Measurements from ENCODE around the gene CALM1. TPM values are rescaled to one million over a fixed set of nuclear protein-coding genes. Genes with fewer than 3 reads are reported as not detected.

The CALM1 gene
- total RNA-seq, 2 experiments from 2014 or later = 960 to 975 TPM

GRCh38 chr14:90427848-90428426 lies 31.1 kb downstream of the CALM1 start:
- H3K4me3 Mint-ChIP-seq = no peak overlapping the region
- ChIA-PET CTCF (no interaction called here), POLR2A (no interaction called here)
- H3K9me3 Mint-ChIP-seq = no peaks in the 10 kb centered on the region
- H3K27me3 Mint-ChIP-seq = no peaks in the 10 kb centered on the region
- Histone ChIP-seq H3K27me3 (ENCODE audit: control insufficient read depth in 1 of 2, insufficient read depth in 2 of 2, low read length in 2 of 2) (no peaks in the 10 kb centered on the region), H3K27ac (ENCODE audit: low read depth in 1 of 2, low read length in 2 of 2) (no peak overlapping the region), H3K4me3 (ENCODE audit: low read length) (no peak overlapping the region), H3K9me3 (ENCODE audit: control insufficient read depth in 1 of 2, insufficient read depth in 1 of 2, low read length in 2 of 2) (no peaks in the 10 kb centered on the region), H3K36me3 (ENCODE audit: insufficient read depth, low read length) (no peaks in the 10 kb centered on the region), H3K4me1 (ENCODE audit: insufficient read depth, low read length) (no peaks in the 10 kb centered on the region)
- no peak for TF ChIP-seq CTCF (IDR thresholded peaks at IDR 0.05)
- no peak for ATAC-seq (ENCODE audit: poor library complexity)
- no peaks in the 10 kb centered on the region for H3K36me3 Mint-ChIP-seq (ENCODE audit: low read depth)
- intact Hi-C loops (cut with DNase I, micrococcal nuclease) = no loop called here
- no peak for DNase-seq
- no peaks in the 10 kb centered on the region for H3K4me1 Mint-ChIP-seq (ENCODE audit: low read depth)
- H3K27ac Mint-ChIP-seq = no peak overlapping the region

GRCh38 chr14:90428676-90429075 lies 31.8 kb downstream of the CALM1 start:
- H3K4me3 ChIP-seq (ENCODE audit: low read length) = no peak overlapping the region
- no peaks in the 10 kb centered on the region for H3K27me3 ChIP-seq (ENCODE audit: control insufficient read depth in 1 of 2, insufficient read depth in 2 of 2, low read length in 2 of 2)
- no peak for TF ChIP-seq CTCF (IDR thresholded peaks at IDR 0.05)
- ChIA-PET CTCF (no interaction called here), POLR2A (no interaction called here)
- no peak overlapping the region for H3K27ac Mint-ChIP-seq
- intact Hi-C loops (cut with DNase I, micrococcal nuclease) = no loop called here
- DNase-seq (no peak), ATAC-seq (ENCODE audit: poor library complexity) (no peak)
- no peaks in the 10 kb centered on the region for H3K4me1 ChIP-seq (ENCODE audit: insufficient read depth, low read length)
- no peak overlapping the region for H3K27ac ChIP-seq (ENCODE audit: low read depth in 1 of 2, low read length in 2 of 2)
- H3K9me3 ChIP-seq (ENCODE audit: control insufficient read depth in 1 of 2, insufficient read depth in 1 of 2, low read length in 2 of 2) = no peaks in the 10 kb centered on the region
- no peaks in the 10 kb centered on the region for H3K27me3 Mint-ChIP-seq
- H3K4me3 Mint-ChIP-seq = no peak overlapping the region
- no peaks in the 10 kb centered on the region for H3K4me1 Mint-ChIP-seq (ENCODE audit: low read depth)
- no peaks in the 10 kb centered on the region for H3K36me3 ChIP-seq (ENCODE audit: insufficient read depth, low read length)
- no peaks in the 10 kb centered on the region for H3K36me3 Mint-ChIP-seq (ENCODE audit: low read depth)
- H3K9me3 Mint-ChIP-seq = no peaks in the 10 kb centered on the region

GRCh38 chr14:90429236-90429635 lies 32.4 kb downstream of the CALM1 start:
- H3K4me3 Mint-ChIP-seq = no peak overlapping the region
- no peak overlapping the region for H3K27ac Mint-ChIP-seq
- DNase-seq (no peak), ATAC-seq (ENCODE audit: poor library complexity) (no peak)
- no peaks in the 10 kb centered on the region for H3K9me3 Mint-ChIP-seq
- TF ChIP-seq CTCF (IDR thresholded peaks at IDR 0.05) = no peak
- CTCF ChIA-PET = no interaction called here
- Histone ChIP-seq H3K9me3 (ENCODE audit: control insufficient read depth in 1 of 2, insufficient read depth in 1 of 2, low read length in 2 of 2) (no peaks in the 10 kb centered on the region), H3K27me3 (ENCODE audit: control insufficient read depth in 1 of 2, insufficient read depth in 2 of 2, low read length in 2 of 2) (no peaks in the 10 kb centered on the region), H3K4me3 (ENCODE audit: low read length) (no peak overlapping the region), H3K36me3 (ENCODE audit: insufficient read depth, low read length) (no peaks in the 10 kb centered on the region), H3K4me1 (ENCODE audit: insufficient read depth, low read length) (no peaks in the 10 kb centered on the region), H3K27ac (ENCODE audit: low read depth in 1 of 2, low read length in 2 of 2) (no peak overlapping the region)
- H3K4me1 Mint-ChIP-seq (ENCODE audit: low read depth) = no peaks in the 10 kb centered on the region
- no peaks in the 10 kb centered on the region for H3K36me3 Mint-ChIP-seq (ENCODE audit: low read depth)
- POLR2A ChIA-PET = no interaction called here
- H3K27me3 Mint-ChIP-seq = no peaks in the 10 kb centered on the region
- intact Hi-C loops (cut with DNase I, micrococcal nuclease) = no loop called here
